GM12878 (cell line): Measurements from ENCODE around the gene MAGI2.

Experiments used
- CEBPB ChIP-seq, 2 experiments: fragments of 150-350 bp in 1 of 2; IDR thresholded peaks; 2 replicates each; pipeline ENCODE4 v1.6.1; 2012 to 2014; ENCODE audit warnings: low read depth in 2 of 2, low read length in 2 of 2, borderline replicate concordance in 1 of 2, inconsistent platforms in 1 of 2
- EZH2 ChIP-seq: IDR thresholded peaks from 2 replicates; pipeline ENCODE4 v1.6.1; 2012; ENCODE audit warnings: low read depth, mild to moderate bottlenecking, control low read depth, inconsistent platforms, low read length, borderline replicate concordance; ENCODE audit not compliant: control insufficient read depth
- FOS ChIP-seq: IDR thresholded peaks from 3 replicates; pipeline ENCODE4 v1.6.1; 2011; ENCODE audit warnings: borderline replicate concordance; ENCODE audit not compliant: insufficient read length; ENCODE audit errors: extremely low read depth
- JUNB ChIP-seq: IDR thresholded peaks from 2 replicates; pipeline ENCODE4 v1.6.1; 2016; ENCODE audit warnings: antibody characterized with exemption, mild to moderate bottlenecking
- PAX5 ChIP-seq: IDR thresholded peaks from 2 replicates; pipeline ENCODE4 v1.6.1; 2011; ENCODE audit warnings: low read depth, low read length, borderline replicate concordance
- POLR2A ChIP-seq: IDR thresholded peaks from 2 replicates; pipeline ENCODE4 v1.6.1; 2011; ENCODE audit warnings: low read depth, mild to moderate bottlenecking, low read length
- YBX1 ChIP-seq: fragments of 450-650 bp; IDR thresholded peaks from 2 replicates; pipeline ENCODE4 v1.6.1; 2016; ENCODE audit warnings: antibody characterized with exemption
- ZNF24 ChIP-seq: fragments of 450-650 bp; IDR thresholded peaks from 2 replicates; pipeline ENCODE4 v1.6.1; 2017; ENCODE audit warnings: antibody characterized with exemption, mild to moderate bottlenecking
- TF ChIP-seq, protein P1 (sequence below), 3 experiments: IDR thresholded peaks in 2 of 3; conservative IDR thresholded peaks in 1 of 3; 2 replicates each; pipeline ENCODE4 v1.5.1; 2011; ENCODE audit warnings: low read depth in 3 of 3, low read length in 3 of 3, mild to moderate bottlenecking in 3 of 3, control low read depth in 2 of 3, moderate library complexity in 2 of 3, inconsistent platforms in 1 of 3, mixed read lengths in 1 of 3; ENCODE audit not compliant: control insufficient read depth in 2 of 3, insufficient read depth in 1 of 3; ENCODE audit errors: extremely low read depth in 1 of 3
- TF ChIP-seq, protein P2 (sequence below): IDR thresholded peaks from 2 replicates; pipeline ENCODE4 v1.6.1; 2011; ENCODE audit warnings: mild to moderate bottlenecking, low read depth, low read length, moderate library complexity; ENCODE audit not compliant: insufficient replicate concordance

DNA sequence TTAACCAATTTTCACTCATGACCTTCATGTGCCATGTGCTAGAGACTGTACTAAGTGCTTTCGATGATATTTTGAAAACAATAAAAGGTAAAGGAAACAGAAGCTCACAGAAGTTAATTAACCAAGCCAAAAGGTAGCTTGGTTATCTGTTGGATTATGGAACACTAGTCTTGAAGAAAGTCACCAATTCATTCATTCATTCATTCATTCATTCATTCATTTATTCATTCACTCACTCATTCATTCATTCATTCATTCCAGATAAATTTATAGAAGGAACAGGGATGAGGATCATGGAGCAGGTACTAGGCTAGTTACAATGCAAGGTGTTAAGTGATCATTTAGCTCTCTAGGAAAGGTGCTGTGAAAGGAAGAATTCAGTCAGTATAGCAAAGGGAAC is 322.8 kb downstream of the MAGI2 start:
- TF ChIP-seq, protein P1, sequence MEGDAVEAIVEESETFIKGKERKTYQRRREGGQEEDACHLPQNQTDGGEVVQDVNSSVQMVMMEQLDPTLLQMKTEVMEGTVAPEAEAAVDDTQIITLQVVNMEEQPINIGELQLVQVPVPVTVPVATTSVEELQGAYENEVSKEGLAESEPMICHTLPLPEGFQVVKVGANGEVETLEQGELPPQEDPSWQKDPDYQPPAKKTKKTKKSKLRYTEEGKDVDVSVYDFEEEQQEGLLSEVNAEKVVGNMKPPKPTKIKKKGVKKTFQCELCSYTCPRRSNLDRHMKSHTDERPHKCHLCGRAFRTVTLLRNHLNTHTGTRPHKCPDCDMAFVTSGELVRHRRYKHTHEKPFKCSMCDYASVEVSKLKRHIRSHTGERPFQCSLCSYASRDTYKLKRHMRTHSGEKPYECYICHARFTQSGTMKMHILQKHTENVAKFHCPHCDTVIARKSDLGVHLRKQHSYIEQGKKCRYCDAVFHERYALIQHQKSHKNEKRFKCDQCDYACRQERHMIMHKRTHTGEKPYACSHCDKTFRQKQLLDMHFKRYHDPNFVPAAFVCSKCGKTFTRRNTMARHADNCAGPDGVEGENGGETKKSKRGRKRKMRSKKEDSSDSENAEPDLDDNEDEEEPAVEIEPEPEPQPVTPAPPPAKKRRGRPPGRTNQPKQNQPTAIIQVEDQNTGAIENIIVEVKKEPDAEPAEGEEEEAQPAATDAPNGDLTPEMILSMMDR (IDR thresholded peaks at IDR 0.05 in 2 of 3, conservative IDR thresholded peaks at IDR 0.05 in 1 of 3; ENCODE audit: control insufficient read depth in 2 of 3, extremely low read depth in 1 of 3, insufficient read depth in 1 of 3, low read depth in 3 of 3, low read length in 3 of 3): no peak
- TF ChIP-seq ZNF24: peak; percentile 87
- no peak for TF ChIP-seq YBX1
- TF ChIP-seq PAX5: no peak
- TF ChIP-seq FOS: no peak
- no peak for TF ChIP-seq EZH2
- no peak for TF ChIP-seq JUNB
- TF ChIP-seq POLR2A: no peak
- TF ChIP-seq CEBPB (IDR thresholded peaks at IDR 0.05; ENCODE audit: borderline replicate concordance in 1 of 2, low read depth in 2 of 2, low read length in 2 of 2): no peak
- TF ChIP-seq, protein P2, sequence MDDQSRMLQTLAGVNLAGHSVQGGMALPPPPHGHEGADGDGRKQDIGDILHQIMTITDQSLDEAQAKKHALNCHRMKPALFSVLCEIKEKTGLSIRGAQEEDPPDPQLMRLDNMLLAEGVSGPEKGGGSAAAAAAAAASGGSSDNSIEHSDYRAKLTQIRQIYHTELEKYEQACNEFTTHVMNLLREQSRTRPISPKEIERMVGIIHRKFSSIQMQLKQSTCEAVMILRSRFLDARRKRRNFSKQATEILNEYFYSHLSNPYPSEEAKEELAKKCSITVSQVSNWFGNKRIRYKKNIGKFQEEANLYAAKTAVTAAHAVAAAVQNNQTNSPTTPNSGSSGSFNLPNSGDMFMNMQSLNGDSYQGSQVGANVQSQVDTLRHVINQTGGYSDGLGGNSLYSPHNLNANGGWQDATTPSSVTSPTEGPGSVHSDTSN: no peak
